A204.1 (cell line): Measurements from ENCODE around the gene TCF3.

Source experiments
- FAIRE-seq: peaks from 2 replicates; lab custom pipeline; 2012; peaks lifted over from hg19 to GRCh38; lab: Jason Lieb, UNC

The TCF3 gene

GRCh38 chr19:1630012-1630411 lies 22.4 kb downstream of the TCF3 start:
- no peak for FAIRE-seq

DNA sequence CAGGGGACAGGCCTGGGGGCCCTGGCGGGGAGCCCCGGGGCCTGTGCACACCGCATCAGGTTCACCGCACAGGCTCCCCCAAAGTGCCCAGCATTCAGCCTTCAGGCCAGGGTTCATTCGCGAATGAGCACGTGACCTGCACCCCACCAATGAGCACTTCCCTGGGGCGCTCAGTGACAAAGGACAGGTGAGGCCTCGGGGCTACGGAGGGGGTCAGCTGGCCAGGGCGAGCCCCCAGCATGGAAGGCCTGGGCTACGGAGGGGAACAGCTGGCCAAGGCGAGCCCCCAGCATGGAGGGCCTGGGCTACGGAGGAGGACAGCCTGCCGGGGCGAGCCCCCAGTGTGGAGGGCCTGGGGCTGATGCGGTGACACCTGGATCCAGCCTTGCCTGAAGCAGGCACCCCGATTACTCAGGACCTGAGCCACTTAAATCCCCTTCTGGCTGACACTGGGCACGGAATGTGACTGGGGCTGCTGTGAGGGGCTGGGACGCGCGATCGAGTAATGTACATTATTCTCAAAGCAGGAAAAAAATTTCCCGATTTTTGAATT lies 23.1 kb downstream of the TCF3 start:
- no peak for FAIRE-seq

- FAIRE-seq: no peak
Observed at GRCh38 chr19:1627194-1627593, 25.2 kb downstream of the TCF3 start.

DNA sequence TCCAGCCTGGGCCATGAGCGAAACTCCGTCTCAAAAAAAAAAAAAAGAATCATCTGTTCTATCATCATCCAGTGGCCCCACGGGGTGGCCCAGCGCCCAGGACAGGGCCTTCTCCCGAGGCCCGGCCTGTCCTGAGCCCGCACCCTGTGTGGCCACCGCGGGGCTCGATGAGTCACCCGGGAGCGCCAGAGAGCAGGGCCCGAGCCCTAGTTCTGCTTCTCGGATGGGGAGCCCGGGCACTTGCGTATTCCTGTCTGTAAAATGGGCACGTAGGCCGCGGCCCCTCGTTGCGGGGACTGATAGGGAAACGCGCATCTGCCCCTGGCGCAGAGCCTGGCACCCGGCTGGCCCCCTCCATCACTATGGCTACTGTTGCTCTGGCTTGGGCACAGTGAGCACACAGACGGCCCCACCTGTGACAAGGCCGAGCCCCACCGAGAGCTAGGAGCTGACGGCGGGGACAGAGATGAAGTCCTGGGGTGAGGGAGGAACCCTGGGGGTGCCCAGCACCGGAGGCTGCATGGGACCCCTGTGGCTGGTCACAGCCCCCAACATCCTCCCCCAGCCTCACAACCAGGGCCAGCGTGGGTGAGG lies 25.9 kb downstream of the TCF3 start:
- no peak for FAIRE-seq

- no peak for FAIRE-seq
Observed at GRCh38 chr19:1624458-1624857, 28.0 kb downstream of the TCF3 start.

GRCh38 chr19:1622541-1622940 lies 29.9 kb downstream of the TCF3 start:
- no peak for FAIRE-seq

DNA sequence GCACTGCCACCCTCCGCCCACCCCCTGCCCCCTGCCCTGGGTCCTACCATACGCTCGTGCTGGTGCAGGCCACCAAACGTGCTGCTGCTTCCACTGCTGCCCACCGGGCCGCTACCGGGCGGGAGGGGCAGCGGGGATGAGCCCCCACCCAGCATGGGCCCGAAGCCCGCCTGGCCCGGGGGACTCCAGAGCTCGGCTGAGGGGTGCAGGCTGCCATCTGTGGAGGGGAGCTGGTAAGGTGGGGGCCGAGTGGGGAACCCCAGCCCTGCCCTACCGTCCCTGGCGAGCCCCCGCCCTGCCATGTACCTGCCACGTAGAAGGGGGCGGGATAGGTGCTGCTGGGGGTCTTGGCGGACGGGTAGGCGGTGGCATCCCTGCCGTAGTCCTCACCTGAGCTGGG lies 30.4 kb downstream of the TCF3 start:
- FAIRE-seq: no peak

- FAIRE-seq: no peak
Observed at GRCh38 chr19:1621574-1621973, 30.8 kb downstream of the TCF3 start.

GRCh38 chr19:1621021-1621420 lies 31.4 kb downstream of the TCF3 start:
- no peak for FAIRE-seq

DNA sequence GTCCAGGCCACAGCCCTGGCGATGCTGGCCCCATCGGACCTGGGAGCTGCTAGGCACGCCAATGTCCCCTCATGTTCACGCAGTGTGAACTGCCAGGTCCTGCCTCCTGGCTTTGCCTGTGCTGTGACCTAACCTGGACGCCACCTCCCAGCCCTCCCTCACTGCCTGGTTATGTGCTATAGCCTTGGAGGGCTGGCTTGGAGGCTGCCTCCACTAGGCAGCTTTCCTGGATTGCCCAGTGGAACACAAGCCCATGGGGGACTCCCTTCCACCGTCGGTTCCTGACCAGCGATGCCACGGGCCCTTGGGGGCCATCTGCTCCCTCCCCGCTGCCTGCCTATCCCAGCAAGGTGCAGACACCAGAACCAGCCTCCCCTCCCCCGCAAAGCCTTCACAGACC lies 31.9 kb downstream of the TCF3 start:
- no peak for FAIRE-seq

DNA sequence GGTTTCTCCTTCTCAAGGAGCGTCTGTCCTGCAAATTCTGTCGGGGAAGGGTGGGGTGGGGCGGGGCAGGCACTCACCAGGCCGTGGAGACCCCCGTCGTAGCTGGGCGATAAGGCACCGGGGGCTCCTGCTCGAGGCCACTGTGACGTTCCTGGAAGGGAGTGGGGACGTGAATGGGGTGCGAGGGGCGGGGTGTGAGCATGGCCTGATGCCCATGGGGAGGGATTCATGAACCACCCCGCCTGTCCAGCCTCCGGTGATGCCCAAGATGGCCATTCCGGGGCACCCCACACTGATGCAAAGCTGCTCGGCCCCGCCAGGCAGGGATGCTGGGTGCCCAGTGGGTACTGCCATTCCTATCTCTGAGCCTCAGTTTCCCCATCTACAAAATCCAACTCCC lies 32.7 kb downstream of the TCF3 start:
- FAIRE-seq: no peak

DNA sequence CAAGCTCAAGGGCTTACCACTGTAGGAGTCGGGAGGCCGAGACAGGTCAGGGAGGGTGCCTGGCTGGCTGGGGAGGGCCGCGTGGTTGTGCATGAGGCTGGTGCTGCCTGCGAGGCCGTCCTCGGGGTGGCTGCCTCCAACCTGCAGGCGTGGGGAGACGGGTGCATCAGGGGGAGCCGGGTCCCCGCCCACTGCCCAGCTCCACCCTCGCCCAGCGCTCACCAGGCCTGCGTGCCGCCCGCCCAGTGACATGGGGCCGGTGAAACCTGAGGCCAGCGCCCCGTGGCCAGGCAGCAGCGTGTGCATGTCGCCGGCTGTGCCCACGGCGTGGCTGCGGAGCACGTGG lies 33.3 kb downstream of the TCF3 start:
- no peak for FAIRE-seq

DNA sequence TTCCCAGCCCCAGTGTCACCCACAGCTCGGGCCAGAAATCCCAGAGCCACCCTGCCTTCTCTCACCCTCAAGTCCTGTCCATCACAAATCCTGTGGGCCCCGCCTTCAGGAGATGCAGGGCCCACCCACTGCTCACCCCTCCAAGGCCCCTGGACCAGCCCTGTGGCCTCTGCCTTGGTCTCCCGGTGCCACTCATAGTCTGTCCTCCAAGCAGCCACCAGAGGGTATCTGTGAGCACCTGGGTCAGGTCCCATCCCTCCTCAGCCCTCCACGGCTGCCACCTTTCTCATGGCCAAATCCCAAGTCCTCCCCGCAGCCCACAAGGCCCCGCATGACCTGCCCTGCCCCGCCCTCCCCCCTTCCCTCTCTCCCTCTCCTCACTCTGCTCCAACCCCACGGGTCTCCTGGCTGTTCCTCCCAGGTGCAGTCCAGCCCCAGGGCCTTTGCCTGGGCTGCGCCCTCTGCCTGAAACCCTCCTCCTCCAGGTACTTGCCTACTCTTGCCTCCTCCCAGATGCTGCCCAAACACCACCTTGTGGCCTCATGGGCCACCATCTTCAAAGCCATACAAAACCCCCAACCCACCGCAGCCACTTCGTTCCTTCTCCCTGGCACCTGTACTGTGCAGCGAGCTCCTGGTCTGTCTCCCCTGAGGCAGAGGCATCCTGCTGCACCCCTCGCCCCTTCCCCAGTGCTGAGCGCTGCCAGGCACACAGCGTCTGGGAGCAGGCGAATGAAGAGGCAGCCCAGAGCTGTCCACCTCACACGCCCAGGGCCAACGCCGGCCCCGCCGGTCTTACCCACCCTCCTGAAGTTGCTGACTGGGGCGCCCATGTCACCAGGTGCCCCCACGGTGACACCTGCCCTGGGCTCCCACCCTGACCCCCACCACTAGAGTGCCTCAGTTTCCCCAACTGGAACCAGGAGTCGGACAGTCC lies 34.0 kb downstream of the TCF3 start:
- FAIRE-seq: no peak

DNA sequence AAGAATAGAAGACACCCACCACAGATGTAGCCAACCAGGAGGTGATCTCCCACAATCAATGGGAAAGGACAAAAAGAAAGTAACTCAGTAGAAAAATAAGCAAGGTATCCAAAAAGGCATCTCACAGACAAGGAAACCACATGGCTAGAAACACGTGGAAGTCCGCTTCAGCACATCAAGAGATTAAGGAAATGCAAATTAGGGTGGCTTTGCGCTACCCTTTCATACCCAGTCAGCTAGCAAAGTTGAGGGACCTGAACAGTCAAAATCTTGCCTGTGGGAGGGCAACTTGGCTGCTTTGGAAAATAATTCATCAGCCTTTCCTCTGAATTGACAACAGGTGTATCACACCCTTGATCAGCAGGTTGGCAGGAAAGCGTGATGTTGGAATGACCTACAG lies 35.5 kb downstream of the TCF3 start:
- no peak for FAIRE-seq

- FAIRE-seq: no peak
Observed at GRCh38 chr19:1616396-1616795, 36.0 kb downstream of the TCF3 start.

DNA sequence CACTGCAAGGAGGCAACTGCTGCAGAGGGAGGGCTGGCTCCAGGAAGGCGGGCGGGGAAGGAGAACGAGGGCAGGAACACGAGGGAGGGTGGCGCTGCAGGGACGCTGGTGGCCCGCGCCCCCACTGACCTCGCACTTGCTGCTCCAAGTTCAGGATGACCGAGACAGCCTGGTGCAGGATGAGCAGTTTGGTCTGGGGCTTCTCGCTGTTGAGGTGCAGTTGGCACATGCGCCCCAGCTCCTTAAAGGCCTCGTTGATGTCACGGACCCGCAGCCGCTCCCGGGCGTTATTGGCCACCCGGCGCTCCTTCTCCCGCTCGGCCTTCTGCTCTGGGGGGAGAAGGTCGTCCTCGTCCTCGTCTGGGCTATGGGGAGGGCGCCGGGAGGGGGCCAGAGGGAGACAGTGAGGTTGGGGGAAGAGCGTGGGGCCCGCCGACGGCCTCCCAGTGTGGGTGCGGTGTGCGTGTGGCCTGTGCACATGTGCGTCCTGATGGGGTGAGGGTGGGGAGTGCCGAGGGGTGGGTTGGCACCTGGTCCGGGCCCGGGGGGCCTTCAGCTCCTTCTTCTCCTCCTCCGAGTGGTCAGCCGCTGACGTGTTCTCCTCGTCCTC lies 37.2 kb downstream of the TCF3 start:
- no peak for FAIRE-seq

DNA sequence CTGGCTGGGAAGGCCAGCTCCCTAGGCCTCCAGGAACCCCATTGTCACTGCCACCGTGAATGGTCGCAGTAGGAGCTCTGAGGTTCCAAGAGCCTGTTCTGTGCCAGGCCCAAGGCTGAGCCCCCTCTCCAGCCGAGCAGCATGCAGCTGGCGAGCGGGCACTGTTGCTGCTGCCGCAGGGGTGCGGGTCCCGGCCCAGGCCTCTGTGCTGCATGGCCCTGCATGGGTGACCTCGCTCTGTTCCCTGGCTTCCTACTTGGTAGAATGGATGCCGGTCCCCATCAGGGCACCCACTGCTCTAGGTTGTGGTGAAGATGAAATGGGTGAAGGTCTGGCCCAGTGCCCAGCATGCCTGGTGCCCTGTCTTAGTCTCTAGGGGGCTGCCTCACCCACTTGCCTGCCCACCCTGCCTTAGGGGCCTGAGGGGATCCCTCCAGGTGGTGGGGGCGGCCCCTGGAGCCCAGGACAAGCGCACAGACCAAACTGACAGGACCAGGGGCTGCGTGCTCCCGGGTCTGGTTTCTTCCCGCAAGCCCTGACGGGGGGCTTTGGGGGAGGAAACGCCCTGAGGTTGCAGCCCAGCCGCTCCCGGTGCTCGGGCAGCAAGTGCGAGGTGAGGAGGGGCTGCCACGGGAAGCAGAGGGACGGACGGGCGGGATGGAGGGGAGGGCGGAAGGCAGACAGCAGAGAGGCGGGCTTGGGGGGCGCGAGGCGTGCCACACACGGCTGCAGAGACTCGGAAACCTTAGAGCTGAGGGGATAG lies 38.4 kb downstream of the TCF3 start:
- no peak for FAIRE-seq

DNA sequence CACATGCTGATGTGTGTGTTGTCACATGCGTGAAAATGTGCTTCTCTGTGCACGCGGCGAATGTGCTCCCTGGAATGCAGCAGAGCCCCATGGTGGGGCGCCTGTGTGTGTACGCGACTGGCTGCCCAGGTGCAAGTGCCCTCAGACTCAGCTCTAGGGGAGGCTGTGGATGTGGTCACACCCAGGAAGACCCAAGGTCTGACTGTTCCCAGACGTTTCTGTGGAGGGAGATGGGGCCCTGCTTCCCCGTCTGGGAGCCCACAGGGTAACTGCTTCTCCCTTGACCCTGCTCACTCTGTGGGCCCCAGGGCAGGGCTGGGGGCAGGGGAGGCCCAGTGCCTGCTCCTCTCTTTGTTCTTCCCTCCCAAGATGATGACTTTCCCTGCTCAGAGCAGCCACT lies 39.3 kb downstream of the TCF3 start:
- no peak for FAIRE-seq

DNA sequence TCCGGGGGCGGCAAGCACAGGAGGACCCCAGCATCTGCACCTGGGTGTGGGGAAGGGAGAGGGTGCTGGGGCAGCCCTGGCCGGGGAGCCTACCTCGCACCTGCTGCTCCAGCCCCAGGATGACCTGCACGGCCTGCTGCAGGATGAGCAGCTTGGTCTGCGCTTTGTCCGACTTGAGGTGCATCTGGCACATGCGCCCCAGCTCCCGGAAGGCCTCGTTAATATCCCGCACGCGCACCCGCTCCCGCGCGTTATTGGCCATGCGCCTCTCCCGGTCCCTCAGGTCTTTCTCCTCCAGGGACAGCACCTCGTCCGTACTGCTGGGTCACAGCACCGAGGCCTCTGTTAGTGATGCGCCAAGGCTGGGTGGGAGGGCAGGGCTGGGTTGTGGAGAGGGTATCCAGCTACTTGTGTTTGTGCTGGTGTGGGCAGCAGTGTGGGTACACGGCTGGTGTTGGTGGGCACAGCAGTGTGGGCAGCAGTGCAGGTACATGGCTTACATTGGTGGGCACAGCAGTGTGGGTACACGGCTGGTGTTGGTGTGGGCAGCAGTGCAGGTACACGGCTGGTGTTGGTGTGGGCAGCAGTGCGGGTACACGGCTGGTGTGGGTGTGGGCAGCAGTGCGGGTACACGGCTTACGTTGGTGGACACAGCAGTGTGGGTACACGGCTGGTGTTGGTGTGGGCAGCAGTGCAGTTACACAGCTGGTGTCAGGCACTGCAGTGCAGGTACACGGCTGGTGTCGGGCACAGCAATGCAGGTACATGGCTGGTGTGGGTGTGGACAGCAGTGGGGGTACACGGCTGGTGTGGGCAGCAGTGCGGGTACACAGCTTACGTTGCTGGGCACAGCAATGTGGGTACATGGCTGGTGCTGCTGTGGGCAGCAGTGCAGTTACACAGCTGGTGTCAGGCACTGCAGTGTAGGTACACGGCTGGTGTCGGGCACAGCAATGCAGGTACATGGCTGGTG lies 40.0 kb downstream of the TCF3 start:
- no peak for FAIRE-seq

GRCh38 chr19:1611353-1611752 lies 41.1 kb downstream of the TCF3 start:
- FAIRE-seq: no peak

GRCh38 chr19:1610579-1610978 lies 41.8 kb downstream of the TCF3 start:
- FAIRE-seq: no peak
